COLO829 (cell line): ENCODE measurements around the gene GPR89B.
A peak's percentile ranks its signal among the peaks of the same experiment; 100 is the strongest.
"Not testable (repeated sequence)": the region's sequence is repeated elsewhere in the genome, so short reads cannot be mapped to it uniquely, and the experiment has no call there.

Experiments
- DNase-seq: peaks from one replicate; pipeline ENCODE4 v3.0.0; 2012; ENCODE audit warnings: low spot score

The GPR89B gene

DNA sequence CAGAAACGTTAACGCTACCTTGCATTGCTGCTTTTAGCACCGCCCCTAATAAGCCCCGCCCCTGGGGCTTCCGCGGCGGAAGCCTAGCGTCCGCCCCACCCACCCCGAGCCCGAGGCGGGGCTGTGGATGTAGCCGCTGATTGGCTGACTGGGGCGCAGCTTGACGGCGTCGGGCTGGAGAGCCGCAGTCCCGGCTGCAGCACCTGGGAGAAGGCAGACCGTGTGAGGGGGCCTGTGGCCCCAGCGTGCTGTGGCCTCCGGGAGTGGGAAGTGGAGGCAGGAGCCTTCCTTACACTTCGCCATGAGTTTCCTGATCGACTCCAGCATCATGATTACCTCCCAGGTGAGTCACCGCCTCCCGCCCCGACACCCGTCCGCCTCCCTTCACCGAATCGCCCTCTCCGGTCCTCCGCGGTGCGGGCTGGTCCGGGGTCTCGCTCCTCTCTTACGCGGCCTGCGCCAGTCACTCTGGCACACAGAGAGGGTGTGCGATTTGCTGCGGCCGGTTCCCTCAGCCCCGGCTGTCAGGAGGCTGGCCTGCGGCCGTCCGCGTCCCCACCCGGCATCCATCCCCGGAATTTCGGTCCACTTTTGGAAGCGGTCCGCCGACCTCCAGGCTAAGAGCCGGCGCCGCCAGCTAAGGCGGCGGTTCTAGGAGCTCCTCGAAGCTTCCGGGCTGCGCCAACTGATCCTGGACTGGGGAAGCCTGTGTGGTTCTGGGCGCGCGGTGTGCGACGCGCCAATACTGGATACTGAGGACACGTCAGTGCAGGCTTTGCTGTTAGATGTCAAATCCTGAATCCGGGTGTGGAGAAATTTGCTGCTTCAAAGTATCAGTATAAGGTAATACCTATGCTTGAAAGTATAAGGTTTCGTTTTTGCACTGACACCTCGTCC, at the start of gene GPR89B:
Gene GPR89B, plus strand, starts transcription at position 185 of the 897 bp plus-strand sequence. Its CDS starts 117 bp downstream, at position 302.
- peak; percentile 42 for DNase-seq

DNA sequence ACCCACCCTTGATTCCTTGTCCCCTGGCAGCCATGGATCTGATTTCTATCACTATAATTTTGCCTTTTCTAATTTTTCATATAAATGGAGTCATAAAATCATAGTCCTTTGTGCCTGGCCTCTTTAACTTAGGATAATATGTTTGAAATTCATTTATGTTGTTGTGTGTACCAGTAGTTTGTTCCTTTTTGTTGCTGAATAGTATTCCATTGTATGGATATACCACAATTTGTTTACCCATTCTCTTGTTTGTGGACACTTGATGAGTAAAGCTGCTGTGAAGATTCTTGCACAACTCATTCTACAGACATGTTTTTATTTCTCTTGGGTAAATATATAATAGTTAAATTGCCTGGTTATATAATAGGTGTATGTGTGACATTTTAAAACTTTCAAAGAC, 48.3 kb upstream of the GPR89B start:
- DNase-seq: no peak

DNA sequence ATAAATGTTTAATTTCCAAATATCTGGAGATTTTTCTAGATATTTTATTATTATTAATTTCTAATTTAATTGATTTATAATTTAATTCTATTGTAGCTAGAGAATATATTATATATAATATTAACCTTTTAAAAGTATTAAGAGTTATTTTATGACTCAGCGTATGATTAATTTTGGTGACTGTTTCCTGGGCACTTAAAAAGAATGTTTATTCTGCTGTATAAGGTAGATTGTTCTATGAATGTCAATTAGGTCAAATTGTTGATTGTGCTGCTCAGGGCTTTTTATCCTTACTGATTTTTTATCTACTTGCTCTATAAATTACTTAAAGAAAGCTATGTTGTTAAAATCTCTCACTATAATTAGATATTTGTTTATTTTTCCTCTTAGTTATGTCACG, 45.7 kb upstream of the GPR89B start:
- no peak for DNase-seq

DNA sequence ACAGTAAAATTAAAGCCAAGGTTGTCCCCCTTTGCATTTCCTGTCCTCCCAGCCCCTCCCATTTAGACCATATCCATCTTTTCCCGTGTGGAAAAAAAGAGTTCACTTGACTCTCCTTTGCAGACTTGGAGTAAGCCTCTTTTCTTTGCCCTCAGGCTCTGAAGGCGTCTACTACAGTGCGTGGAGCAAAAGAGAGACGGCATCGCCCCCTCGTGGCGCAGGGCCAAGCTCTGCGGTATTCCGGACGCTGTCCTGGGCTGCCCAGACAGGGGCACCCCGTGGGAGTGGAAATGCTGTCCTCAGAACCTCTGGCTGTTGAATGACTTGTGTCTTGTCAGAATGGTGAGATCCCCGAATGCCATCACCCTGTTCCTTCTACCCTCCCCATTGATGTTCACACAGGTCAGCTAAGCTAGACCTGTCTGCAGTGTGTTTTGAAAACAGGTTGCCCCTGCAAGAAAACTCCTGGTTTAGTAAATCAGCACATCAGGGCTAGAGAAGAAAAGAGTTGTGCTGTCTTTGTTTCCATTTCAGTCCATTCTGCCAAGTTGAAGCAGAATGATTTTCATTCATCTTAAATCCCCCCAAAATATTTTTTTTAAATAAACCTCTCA, 37.9 kb upstream of the GPR89B start:
- DNase-seq: peak; percentile 86

- DNase-seq: no peak
Observed at GRCh38 chr1:147891088-147891487, 37.1 kb upstream of the GPR89B start.

GRCh38 chr1:147892216-147892615, 36.0 kb upstream of the GPR89B start:
- no peak for DNase-seq

DNA sequence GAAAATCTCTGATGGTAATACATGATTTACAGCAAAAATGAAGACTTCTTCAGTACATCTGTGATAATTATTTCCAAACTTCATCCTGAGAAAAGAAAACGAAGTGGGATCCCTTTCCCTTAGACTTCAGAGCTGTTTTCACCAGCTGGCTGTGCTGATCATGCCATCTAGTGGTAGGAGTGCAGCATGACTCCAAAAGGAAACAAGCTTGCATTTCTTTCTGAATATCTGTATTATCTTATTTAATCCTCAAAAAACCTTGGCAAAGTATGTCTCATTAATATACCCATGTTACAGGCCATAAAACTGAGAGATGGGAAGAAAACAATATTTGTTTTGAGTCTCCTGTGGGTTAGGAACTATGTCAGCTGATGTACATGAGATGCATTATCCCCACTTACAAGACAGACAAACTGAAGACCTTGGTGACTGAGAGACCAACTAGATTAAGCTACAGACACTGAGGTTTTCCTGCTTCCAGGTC, 35.4 kb upstream of the GPR89B start:
- DNase-seq: peak; percentile 83

- DNase-seq: no peak
Observed at GRCh38 chr1:147895123-147895522, 33.1 kb upstream of the GPR89B start.

- no peak for DNase-seq
Observed at GRCh38 chr1:147897029-147897752, 31.0 kb upstream of the GPR89B start.

DNA sequence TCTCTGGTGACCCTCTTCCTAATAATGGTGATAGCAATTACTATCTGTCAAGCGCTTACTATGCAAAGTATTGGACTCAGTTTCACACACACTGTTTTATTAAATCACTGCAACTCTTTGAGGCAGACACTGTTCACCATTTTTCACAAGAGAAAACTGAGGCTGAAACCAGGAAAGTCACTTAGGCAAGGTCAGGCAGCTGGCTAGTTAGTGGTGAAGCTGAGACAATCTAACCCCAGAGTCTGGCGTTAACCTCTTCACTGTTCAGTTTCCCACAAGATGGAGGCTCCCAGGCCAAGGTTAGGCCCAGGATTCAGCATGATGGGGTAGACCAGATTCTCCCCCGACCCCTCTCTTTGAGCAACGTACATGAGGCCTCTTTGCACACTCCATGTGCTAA, 30.4 kb upstream of the GPR89B start:
- DNase-seq: no peak

DNA sequence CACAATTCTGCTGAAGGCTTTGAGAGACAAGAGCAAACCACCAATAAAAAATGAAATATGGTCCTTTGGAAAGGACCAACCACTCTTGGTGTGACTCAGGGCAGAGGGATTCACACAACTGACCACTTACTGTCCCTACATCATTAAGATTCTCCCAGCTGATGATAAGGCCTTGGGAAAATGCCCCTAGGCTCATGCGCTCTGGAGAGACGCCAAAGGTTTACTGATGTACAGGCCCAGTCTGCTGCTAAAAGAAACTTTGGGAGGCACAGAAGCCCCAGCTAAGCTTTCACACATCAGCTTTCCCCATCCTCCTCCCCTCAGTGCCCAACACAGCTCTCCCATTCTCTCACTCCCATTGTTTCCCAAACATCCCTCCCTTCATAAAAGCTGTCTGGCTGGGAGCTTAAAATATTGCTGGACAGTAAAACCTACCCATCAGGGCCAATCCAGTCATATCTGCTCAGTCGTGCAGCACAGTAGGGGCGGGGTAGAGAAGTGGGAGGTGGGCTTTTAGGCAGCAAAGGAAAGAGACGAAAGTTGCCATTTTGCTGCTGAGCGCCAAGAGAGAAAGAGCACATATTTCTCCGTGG, 25.9 kb upstream of the GPR89B start, which contains the start of gene GJA8:
Gene GJA8, plus strand, starts transcription at position 543 of the 593 bp plus-strand sequence. CDS start 5,161 bp downstream, outside the sequence.
- DNase-seq: no peak

DNA sequence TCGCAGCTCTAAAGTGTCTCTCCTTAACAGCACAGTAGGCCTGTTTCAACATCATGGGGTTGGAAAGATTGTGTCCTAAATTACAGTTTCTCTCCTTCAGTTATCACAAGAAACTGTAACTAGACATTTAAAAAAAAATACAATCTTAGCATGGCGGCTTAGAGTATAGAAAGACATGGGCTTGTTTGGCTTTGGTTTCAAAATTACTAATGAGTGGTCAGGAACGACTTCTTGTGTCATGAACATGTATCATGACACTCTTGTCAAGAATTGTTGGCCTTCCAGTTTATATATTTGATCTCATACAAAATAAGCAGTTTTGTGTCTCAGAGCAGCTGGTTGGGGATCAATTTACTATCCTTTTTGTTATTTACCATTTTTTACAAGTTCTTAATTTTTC, 23.5 kb upstream of the GPR89B start:
- DNase-seq: no peak

DNA sequence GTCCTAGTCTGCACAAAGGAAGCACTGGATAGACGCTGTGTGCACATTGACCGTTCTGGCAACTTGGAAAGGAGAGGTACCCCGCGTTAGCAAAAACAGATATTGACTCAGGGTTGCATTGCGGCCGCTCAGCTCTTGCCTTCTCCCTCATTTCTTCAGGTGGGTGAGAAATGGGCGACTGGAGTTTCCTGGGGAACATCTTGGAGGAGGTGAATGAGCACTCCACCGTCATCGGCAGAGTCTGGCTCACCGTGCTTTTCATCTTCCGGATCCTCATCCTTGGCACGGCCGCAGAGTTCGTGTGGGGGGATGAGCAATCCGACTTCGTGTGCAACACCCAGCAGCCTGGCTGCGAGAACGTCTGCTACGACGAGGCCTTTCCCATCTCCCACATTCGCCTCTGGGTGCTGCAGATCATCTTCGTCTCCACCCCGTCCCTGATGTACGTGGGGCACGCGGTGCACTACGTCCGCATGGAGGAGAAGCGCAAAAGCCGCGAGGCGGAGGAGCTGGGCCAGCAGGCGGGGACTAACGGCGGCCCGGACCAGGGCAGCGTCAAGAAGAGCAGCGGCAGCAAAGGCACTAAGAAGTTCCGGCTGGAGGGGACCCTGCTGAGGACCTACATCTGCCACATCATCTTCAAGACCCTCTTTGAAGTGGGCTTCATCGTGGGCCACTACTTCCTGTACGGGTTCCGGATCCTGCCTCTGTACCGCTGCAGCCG, 20.3 kb upstream of the GPR89B start:
- no peak for DNase-seq

DNA sequence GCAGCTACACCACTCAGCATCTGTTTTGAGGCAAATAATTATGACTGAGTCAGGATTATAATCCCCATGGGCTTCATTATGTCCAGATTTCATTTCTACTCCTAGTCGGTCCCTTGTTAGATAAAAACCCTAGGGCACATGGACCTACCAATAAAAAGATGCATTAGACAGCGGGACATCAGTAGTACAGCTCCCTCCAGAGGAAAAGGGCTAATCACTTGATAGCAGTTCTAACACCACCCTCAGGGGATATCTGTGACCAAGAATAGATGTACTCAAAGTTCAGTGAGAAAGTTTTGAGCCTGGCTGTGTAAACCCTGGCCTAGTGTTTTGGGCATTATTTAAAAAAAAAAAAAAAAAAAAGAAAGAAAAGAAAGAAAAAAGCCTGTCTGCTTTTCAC, 15.7 kb upstream of the GPR89B start:
- no peak for DNase-seq

DNA sequence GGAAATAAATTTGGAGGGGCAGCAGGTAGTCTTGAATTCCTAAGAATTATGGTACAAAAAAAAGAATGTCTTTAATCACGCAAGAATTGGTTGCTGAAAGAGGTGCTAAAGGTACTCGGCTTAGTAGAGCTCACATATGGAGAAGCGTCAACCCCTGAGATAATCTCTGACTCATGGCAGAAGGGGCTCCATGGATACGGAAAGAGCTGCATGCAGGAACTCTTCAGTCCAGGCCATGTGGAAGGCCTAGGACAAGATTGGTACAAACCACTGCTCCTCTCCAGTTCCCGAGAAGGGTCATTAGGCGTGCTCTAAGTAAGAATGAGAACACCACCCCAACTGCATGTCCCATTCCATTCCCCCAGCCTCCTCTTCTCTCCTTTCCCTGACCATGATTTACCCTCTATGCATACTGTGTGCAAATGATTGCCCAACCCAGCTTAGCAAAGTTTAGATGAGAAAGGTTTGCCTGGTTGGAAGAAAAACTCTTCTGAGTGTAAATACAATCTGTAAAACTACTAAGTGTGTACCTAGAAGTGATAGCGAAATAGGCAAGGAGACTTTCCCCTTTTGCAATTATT, 14.8 kb upstream of the GPR89B start:
- no peak for DNase-seq

DNA sequence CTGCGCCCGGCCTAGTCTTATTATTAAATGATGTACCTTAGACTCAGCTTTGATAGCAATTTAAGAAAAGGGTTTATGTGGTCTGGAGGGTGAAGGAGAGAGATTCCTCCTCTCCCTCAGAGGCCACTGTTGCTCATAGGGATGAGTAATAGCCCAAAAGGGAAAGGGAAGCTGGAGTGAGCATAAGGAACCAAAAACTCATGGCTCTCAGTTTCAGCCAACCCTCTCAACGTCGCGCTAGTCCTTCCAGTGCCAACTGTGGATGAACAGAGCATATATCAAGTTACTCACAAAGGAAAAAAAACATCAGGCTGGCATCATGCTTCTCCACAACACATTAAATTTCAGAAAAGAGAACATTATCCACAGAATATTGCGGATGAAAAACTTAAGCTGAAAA, 8.3 kb upstream of the GPR89B start:
- no peak for DNase-seq

GRCh38 chr1:147924813-147925212, 3.4 kb upstream of the GPR89B start:
- no peak for DNase-seq

- not testable (repeated sequence) for DNase-seq
Observed at GRCh38 chr1:147927215-147927614, 1.0 kb upstream of the GPR89B start.

- DNase-seq: not testable (repeated sequence)
Observed at GRCh38 chr1:147927689-147928088, 531 bp upstream of the GPR89B start.

GRCh38 chr1:147931137-147931536, 2.9 kb downstream of the GPR89B start:
- DNase-seq: not testable (repeated sequence)

- DNase-seq: not testable (repeated sequence)
Observed at GRCh38 chr1:147935296-147935695, 7.1 kb downstream of the GPR89B start.
